Gastrocnemius medialis (tissue), 4 donors: ENCODE data around the gene SNCB.

Experiments used
- CTCF ChIP-seq, 5 experiments: fragments of 450-650 bp in 3 of 5; fragments of 200-600 bp in 2 of 5; sonication (generic) in 2 of 5; IDR thresholded peaks in 4 of 5; conservative IDR thresholded peaks in 1 of 5; 1 replicate in 4 of 5; 2 replicates in 1 of 5; pipeline ENCODE4 v1.5.1; 2016 to 2019; ENCODE audit warnings: antibody characterized with exemption in 5 of 5, mild to moderate bottlenecking in 3 of 5, moderate library complexity in 3 of 5
- POLR2A ChIP-seq, 2 donors: fragments of 450-650 bp; IDR thresholded peaks; one replicate each; pipeline ENCODE4 v1.6.1; 2017; ENCODE audit warnings: antibody characterized with exemption in 2 of 2, mild to moderate bottlenecking in 2 of 2, moderate library complexity in 2 of 2

GRCh38 chr5:176589039-176589769 lies 41.1 kb downstream of the SNCB start:
- TF ChIP-seq CTCF (IDR thresholded peaks at IDR 0.05 in 4 of 5, conservative IDR thresholded peaks at IDR 0.05 in 1 of 5), result no peak
- no peak for TF ChIP-seq POLR2A (IDR thresholded peaks at IDR 0.05)
